HG03045 (cell line): ENCODE results near the gene MAP2.

Experiments used
- ATAC-seq: cut with Tn5 transposase; IDR thresholded peaks from one replicate; pipeline ENCODE4 v1.9.1; 2021; ENCODE audit warnings: mild to moderate bottlenecking, moderate library complexity; ENCODE audit not compliant: unreplicated experiment

MAP2 gene

GRCh38 chr2:209694748-209695147 lies 270.9 kb downstream of the MAP2 start:
- no peak for ATAC-seq

- ATAC-seq: peak; percentile 72
Measured at GRCh38 chr2:209696836-209697711, 273.2 kb downstream of the MAP2 start.

GRCh38 chr2:209702775-209703174 lies 278.9 kb downstream of the MAP2 start:
- no peak for ATAC-seq

GRCh38 chr2:209713219-209713618 lies 289.4 kb downstream of the MAP2 start:
- ATAC-seq: no peak

- no peak for ATAC-seq
Measured at GRCh38 chr2:209719034-209719433, 295.2 kb downstream of the MAP2 start.

- ATAC-seq: no peak
Measured at GRCh38 chr2:209721497-209721896, 297.6 kb downstream of the MAP2 start.

- ATAC-seq: no peak
Measured at GRCh38 chr2:209726311-209726710, 302.5 kb downstream of the MAP2 start.

GRCh38 chr2:209727077-209727476 lies 303.2 kb downstream of the MAP2 start:
- ATAC-seq: no peak

- no peak for ATAC-seq
Measured at GRCh38 chr2:209734805-209735204, 311.0 kb downstream of the MAP2 start.

- no peak for ATAC-seq
Measured at GRCh38 chr2:209741953-209742352, 318.1 kb downstream of the MAP2 start.

- ATAC-seq: no peak
Measured at GRCh38 chr2:209753020-209753419, 329.2 kb downstream of the MAP2 start.

GRCh38 chr2:209757163-209757562 lies 333.3 kb downstream of the MAP2 start:
- no peak for ATAC-seq

GRCh38 chr2:209761566-209761965 lies 337.7 kb downstream of the MAP2 start:
- ATAC-seq: no peak

GRCh38 chr2:209762563-209762962 lies 338.7 kb downstream of the MAP2 start:
- ATAC-seq: no peak

- no peak for ATAC-seq
Measured at GRCh38 chr2:209763106-209763505, 339.3 kb downstream of the MAP2 start.

GRCh38 chr2:209766613-209767012 lies 342.8 kb downstream of the MAP2 start:
- no peak for ATAC-seq

GRCh38 chr2:209767316-209767715 lies 343.5 kb downstream of the MAP2 start:
- no peak for ATAC-seq

- ATAC-seq: no peak
Measured at GRCh38 chr2:209768557-209768956, 344.7 kb downstream of the MAP2 start.

GRCh38 chr2:209771474-209772289 lies 347.8 kb downstream of the MAP2 start, which contains the start of gene UNC80:
Gene UNC80 (plus strand): TSS chr2:209771832. CDS start chr2:209772073, 241 bp downstream.
- peak; percentile 64 for ATAC-seq

- ATAC-seq: no peak
Measured at GRCh38 chr2:209772290-209772685, 348.4 kb downstream of the MAP2 start.

- no peak for ATAC-seq
Measured at GRCh38 chr2:209773377-209773776, 349.5 kb downstream of the MAP2 start.
